C1 segment of cervical spinal cord (tissue), 14 donors: Measurements from ENCODE around the gene DGUOK.
"Not testable (repeated sequence)": the region's sequence is repeated elsewhere in the genome, so short reads cannot be mapped to it uniquely, and the experiment has no call there.

ENCODE experiments used
- DNase-seq, 14 donors: peaks; one replicate each; lab custom pipeline; 2025; lab: John Stamatoyannopoulos, UW

Gene DGUOK

DNA sequence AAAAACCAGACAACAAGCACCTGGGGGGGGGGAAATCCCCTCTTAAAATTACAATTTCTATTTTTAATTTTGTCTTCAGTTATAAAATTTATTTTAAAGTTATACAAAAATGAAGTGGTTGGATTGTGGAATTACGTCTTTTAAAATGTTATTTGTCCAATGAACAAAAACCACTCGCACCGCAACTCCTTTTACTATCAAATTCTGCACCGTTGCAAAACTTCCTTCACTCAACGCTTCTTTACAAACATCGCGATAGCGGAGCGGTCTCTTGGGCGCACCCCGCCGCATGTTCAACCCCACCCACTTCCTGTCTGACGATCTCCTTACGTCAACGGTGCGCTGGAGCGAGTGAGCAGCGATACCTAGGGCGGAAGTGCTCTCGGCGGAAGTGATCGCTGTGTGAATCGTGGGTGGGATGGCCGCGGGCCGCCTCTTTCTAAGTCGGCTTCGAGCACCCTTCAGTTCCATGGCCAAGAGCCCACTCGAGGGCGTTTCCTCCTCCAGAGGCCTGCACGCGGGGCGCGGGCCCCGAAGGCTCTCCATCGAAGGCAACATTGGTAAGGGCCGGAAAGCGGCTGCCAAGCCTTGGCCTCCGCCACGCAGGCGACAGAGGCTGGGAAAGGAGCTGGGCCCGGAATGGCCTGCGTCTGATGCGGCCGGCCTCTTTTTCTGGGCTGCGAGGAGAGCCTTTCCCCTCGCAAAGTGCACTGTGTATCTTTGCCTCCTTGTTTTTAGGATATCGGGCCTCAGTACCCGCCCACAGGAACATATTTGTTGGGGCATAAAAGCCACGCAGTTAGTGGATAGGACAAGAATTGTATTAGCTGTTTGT is at the start of gene DGUOK:
TSS of gene DGUOK (plus strand) at position 388 of the 835 bp plus-strand sequence. CDS start at position 419, 31 bp downstream.
- DNase-seq, result peak; percentile 50 to 95 (median 90)

DNA sequence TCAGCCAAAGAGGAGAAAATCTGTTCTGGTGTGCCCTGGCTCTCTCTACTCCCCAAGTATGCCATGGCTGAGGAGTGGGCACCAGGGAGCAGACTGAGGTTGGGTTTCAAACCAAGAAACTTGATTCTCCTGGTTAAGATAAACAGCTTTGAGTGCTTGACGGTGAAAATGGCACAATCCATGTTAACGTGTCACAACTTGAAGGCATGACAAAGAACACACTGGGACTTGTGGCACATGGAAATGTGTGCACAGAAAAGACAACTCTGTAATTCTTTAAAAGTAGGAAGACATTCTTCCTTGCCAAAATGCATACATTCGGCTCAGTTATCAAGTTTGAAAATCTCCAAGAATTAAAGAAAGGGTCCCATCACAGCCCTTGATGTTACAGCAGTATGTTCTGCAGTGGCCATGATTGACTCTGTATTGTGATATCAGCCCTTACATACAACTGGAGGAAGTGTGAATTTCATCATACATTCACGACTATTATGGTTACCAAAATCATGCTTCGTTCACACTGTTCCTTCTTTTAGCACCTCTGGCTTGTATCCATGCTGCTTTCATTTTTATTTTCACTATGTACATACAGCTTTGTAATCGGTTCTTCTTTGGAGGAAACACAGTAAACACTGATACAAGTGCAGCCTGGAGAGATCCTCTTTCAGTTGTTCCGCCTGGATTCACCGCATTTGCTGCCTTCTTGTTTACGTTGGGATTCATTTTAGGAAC is 49.4 kb upstream of the DGUOK start:
- no peak for DNase-seq

DNA sequence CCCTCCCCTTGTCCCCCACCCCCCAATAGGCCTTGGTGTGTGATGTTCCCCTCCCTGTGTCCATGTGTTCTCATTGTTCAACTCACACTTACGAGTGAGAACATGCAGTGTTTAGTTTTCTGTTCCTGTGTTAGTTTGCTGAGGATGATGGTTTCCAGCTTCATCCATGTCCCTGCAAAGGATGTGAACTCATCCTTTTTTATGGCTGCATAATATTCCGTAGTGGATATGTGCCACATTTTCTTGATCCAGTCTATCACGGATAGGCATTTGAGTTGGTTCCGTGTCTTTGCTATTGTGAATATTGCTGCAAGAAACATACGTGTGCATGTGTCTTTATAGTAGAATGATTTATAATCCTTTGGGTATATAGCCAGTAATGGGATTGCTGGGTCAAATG is 48.7 kb upstream of the DGUOK start:
- DNase-seq, result not testable (repeated sequence)

DNA sequence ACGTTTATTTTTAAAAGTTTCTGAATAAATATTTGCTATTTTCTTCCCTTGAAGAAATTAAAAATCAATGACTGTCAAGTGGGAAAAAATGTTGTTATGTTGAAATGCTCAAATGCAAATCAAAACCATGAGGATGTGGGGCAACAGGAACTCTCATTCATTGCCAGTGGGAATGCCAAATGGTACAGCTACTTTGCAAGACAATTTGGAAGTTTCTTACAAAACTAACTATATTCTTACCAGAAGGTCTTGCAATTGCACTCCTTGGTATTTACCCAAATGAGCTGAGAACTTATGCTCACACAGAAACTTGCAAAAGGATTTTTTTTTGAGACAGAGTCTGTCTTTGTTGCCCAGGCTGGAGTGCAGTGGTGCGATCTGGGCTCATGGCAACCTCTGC is 41.3 kb upstream of the DGUOK start:
- DNase-seq, result no peak

DNA sequence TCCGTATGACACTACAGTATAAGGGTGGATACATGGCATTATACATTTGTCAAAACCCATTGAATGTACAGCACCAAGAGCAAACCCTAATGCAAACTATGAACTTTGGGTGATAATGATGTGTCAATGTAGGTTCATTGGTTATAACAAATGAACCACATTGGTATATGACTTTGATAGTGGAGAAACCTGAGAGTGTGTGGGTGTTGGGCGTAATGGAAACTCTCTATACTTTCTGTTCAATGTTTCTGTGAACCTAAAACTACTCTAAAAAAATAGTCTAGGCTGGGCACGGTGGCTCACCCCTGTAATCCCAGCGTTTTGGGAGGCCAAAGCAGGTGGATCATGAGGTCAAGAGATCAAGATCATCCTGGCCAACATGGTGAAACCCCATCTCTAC is 40.3 kb upstream of the DGUOK start:
- DNase-seq, result no peak

DNA sequence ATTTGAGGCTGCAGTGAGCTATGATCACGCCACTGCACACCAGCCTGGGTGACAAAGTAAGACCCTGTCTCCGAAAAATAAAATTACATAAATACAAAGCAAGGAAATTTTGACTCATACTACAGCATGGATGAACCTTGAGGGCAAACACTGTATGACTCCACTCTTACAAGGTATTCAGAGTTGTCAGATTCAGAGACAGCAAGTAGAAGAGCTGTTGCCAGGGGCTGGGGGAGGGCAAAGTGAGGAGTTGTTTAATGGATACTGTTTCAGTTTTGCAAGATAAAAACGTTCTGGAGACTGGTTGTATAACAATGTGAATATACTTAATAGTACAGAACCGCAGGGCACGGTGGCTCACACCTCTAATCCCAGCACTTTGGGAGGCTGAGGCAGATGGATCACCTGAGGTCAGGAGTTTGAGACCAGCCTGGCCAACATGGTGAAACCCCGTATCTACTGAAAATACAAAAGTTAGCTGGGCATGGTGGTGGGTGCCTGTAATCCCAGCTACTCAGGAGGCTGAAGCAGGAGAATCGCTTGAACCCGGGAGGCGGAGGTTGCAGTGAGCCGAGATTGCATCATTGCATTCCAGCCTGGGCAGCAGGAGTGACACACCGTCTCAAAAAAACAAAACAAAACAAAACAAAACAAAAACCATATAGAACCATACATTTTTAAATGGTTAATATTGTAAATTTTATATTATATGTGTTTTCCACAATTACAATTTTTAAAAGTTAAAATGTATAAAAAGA is 38.9 kb upstream of the DGUOK start:
- DNase-seq, result not testable (repeated sequence)

DNA sequence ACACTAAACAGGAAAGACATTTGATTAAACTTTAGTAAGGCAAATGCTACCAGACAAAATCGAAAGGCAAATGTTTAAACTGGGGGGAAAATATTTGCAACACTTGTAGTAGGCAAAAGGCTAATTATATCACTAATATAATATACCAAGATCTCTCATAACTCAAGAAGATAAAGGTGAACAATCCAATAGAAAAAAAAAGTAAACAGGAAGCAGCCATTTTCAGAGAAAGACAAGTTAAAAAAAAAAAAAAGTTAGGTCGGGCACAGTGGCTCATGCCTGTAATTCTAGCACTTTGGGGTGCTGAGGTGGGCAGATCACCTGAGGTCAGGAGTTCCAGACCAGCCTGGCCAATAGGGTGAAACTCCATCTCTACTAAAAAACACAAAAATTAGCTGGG is 38.3 kb upstream of the DGUOK start:
- no peak for DNase-seq

DNA sequence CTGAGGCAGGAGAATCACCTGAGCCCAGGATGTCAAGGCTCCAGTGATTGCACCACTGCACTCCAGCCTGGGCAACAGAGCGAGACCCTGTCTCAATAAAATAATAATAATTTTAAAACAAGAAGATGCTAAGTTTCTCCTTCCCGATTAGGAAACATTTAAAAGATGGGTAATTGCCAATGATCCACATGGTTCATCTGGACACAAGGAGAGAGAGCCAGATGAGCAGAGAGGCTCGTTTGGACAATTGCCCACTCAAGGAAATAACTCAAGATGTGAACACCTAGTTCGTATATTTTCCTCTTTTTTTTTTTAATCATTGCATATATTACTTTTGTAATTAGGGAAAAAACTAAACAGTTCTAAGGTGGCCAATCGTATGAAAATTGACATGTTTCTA is 37.5 kb upstream of the DGUOK start:
- no peak for DNase-seq

DNA sequence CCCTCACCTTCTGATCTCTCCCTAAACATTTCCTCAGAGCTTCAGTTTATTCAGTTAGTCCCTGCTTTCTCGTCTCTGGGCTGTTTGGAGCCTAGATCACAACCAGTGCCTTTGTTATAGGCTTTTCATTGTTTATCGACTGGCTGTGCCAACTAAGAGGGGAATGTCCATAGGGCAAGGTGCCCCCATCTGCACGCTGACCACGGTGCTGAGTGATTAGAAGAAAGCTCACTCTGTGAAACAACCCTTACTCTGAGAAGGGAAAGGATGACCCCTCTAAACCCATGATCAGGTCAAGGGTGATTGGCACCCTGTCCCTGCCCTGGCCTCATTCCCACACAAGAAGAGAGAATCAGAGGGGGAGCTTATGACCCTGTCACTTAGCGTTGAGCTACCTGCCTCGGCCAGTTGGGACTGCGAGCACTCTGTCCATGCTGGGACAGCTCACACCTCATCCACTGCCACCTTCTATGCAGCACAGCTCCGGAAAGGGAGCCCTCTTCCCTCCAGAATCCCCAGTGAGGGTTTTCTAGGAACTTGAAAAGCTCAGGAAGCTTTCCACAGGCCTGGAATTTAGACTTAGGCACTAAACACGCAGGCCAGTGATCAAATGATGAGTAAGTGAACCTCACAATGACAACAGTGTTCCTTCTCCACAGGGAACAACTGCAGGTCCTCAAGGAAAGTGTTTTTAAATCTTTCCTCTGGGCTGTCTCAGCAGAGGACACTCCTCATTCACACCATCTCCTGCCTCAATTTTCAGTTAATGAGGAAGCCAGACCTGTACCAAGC is 36.2 kb upstream of the DGUOK start:
- DNase-seq, result no peak

DNA sequence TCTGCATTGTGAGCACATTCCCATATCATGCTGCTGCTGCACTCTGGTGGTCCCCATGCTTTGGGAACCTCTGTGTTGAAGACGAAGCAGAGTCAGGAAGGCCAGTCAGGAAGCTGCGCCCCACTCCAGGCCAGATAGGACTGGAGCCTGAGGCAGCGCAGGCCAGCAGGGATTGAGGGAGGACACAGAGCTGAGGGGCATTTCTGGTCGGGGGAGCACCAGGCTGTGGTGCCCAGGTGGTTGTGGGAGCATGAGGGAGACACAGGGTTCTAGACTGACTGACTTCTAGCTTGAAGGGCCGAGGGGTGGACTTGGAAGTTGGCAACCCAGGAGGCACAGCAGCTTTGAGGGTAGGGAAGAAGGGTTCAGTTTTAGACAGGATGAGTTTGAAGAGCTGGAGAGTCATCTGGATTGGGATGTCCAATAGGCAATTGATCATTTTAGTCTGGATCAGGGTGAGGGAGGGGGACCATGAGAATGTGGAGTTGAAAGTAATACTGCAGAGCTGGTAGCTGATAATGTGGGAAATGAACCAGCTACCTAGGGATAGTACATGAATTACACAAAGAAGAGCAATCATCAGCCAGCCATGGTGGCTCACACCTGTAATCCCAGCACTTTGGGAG is 35.3 kb upstream of the DGUOK start:
- no peak for DNase-seq

DNA sequence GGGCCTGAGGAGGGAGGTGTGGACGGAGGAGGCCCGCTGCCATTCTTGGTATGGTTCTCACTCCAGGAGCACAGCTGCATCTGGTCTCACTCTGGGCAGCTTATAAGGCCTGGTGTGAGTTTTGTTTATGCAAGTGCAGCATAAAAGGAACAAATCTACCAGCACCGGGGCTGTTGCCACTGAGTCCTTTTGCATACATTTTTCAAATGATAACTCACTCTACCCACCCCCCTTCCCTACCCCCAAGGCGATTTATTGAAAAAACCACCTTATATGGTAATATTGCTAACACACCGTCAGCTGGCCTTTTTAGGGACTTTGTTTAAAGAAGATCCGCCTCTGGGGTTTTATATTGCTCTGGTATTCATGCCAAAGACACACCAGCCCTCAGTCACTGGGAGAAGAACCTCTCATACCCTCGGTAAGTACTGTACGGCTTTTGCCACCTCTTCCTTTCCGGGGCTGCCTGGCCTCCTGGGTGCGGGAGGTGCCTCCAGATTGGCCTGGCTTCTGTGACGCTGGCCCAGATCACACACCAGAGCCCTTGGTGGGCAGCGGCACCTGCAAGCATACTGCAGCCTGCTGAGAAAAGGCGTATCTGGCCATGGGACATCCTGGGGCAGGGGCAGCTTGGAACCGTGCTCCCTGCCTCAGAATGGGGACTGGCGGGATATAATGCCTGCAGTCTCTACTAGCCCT is 33.9 kb upstream of the DGUOK start, which contains the start of gene ACTG2:
TSS of gene ACTG2 (plus strand) at position 378 of the 699 bp plus-strand sequence. CDS start 8,304 bp downstream, outside the sequence.
- DNase-seq, result no peak

DNA sequence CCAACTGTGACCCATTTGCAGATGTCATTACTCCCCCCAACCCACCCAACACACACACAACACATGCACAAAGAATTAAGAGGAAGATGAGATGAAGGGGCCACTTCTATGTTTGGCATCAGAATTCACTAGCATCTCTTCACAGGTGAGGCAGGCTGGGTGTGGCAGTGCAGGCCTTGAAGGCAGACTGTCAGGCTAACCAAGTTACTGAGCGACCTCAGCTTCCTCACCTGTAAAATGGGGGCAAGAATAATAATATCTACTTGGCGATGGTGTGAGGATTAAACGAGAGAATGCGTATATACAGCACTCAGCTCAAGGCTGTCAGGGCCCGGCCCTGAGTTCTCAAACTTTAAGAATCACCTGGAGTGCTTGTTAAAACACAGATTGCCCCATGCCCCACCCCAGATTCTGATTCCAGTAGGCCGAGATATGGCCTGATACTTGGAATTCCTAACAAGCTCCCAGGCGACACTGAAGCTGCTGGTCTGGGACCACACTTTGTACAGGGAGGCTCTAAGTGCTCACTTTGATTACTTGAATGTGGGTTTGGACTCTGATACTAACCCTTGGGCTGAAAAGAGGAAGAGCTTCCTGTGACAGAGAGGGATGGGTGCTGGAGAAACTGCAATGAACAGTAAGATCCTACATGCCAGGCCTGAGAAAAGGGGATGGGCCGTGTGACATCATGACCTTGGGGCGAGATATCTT is 32.8 kb upstream of the DGUOK start:
- no peak for DNase-seq

DNA sequence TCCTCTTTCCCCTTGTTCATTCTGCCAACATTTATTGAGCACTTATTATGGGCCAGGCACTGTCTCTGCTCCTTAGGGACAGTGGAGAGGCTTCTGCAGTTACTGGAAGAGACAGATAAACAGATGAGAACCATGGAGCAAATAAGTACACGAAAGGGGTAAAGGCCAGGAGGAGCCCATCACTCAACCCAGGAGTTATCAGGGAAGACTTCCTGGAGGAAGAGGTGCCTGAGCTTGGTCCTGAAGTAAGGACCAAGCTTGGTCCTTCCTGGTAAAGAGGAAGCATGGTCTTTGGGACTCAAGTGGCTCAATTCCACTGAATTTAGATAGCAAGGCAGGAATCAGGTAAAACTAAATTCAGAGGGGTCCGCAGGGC is 32.2 kb upstream of the DGUOK start:
- no peak for DNase-seq

DNA sequence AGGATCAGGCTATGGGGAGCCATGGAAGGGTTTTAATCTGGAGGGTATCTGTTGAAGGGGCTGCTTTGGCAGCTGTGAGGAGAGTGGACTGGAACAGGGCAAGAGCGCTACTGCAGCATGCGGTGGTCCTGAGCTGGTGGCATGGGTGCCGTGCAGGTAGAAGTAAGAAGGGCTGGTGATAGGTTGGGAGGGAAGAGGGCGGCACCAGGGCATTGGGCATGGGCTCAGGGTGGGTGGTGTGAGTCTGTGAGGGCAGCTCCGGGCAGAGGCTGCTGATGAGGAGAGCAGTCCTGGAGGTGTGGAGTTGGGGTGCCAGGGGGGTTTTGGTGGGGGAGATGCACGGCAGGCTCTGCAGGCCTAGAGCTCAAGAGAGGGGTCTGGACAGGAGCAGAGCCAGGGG is 31.8 kb upstream of the DGUOK start:
- no peak for DNase-seq

DNA sequence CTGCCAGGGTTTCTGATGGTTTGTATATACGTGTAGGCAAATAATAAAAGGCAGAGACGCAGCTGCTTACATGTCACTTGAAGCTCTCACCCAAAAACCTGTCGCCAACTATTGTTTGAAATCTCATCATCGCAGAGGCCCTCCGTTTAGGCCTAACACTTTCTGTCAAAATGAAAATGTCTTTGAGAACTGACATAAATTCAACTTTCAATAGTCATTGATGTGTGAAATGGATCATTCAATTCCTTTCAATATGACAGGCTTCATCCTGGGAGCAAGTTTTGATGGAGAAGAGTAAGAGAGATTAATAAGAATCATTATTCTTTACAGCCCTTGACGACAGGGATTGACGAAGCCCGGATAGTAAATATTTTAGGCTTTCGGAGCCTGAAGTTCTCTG is 31.2 kb upstream of the DGUOK start:
- DNase-seq, result no peak

DNA sequence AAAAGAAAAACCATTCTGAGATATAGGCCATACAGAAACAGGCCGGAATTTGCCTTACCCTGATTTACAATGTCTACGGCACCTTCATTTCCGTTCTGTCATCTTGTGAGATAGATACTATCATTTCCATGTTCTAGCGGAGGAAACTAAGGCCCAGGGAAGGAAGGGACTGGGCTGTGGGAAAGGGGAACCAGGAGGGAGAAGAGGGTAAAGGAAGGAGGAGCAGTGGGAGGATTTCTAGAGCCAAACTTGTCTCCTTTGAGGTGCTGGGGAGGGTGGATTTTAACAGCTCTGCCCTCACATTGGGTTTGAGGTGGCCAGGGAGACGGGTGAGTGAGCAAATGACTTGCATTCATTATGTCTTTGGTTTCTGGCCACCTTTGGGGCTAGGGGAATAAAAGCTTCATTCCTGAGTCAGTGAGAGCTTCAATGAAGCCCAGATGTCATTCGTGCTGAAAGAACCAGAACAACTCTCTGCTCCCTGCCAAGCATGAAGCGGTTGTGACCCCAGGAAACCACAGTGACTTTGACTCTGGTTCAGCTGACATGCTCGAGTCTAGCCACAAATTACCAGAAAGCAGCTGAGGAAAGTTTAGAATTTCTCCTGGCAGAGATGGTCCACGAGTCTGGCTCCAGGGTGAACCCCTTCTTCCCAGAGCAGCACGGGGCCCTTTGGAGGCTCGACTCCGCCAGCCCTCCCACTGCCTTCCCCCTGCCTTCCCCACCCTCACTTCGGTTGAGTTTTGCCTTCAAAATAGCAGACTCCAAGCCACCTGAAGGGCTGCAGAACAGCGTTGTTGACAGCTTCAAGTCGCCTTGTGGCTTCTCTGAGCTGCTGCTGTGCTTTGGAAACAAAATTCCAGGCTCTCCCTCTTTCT is 30.1 kb upstream of the DGUOK start:
- peak in 6 of 14 donors; percentile 15 to 53 (median 18) for DNase-seq

DNA sequence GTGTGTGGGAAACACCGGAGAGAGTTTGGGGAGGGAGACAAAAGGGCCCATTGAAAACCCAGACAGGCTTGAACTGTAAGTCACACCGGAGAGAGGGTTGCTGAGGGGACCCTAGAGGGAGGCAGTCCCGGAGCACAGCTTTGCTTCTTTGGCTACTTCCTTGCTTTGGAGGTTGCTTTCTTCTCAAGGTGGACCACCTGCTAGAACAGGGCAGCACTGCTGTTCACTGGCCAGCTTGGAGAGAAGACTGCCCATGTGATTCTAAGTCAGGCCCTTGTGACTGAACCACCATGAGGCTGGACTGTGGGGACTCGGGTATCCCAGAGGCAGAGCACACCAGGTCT is 29.5 kb upstream of the DGUOK start:
- DNase-seq, result no peak

DNA sequence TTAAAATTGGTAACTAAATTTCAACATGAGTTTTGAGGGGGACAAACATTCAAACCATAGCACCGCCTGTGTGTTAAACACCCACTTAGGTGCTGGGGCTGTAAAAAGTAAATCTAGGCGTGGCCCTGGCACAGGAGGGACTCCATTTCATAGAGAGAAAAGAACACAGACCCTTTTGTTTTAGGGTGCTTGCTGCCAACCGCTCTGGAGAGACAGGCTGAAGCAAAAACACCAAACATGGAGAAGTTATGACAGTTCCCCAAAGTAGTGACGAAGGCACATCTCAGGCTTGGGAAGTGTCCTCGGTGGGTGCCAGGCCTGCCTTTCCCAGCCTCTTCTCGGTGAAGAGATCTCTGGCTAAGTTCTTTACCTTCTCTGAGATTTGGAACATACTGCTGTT is 28.7 kb upstream of the DGUOK start:
- no peak for DNase-seq
